Cardiac muscle cell (in vitro differentiated cells and primary cell): ENCODE results near the gene MUSK. TPM values are rescaled to one million over a fixed set of nuclear protein-coding genes. Genes with fewer than 3 reads are reported as not detected.

Experiments used
- DNase-seq, 2 donors: peaks; one replicate each; pipeline versions ENCODE4 v3.0.0 to v3.0.0-alpha.2; 2010 to 2017; ENCODE audit warnings: low read depth in 1 of 2, low spot score in 1 of 2
- H3K27ac ChIP-seq: fragments of 200-600 bp; sonication (generic); 2 replicates; pipeline ENCODE4 v1.5.1; 2016
- H3K27me3 ChIP-seq: fragments of 200-600 bp; sonication (generic); 2 replicates; pipeline ENCODE4 v1.6.0; 2016; ENCODE audit warnings: control low read depth
- H3K36me3 ChIP-seq: fragments of 200-600 bp; sonication (generic); 2 replicates; pipeline ENCODE4 v1.5.1; 2016; ENCODE audit warnings: control low read depth
- H3K4me1 ChIP-seq: fragments of 200-600 bp; sonication (generic); 2 replicates; pipeline ENCODE4 v1.8.1; 2017; ENCODE audit warnings: low read depth, mild to moderate bottlenecking, mixed run types
- H3K4me3 ChIP-seq: fragments of 200-600 bp; sonication (generic); 2 replicates; pipeline ENCODE4 v1.5.1; 2016; ENCODE audit warnings: mild to moderate bottlenecking
- H3K9me3 ChIP-seq: fragments of 200-600 bp; sonication (generic); 2 replicates; pipeline ENCODE4 v1.5.1; 2017; ENCODE audit warnings: low read depth, mild to moderate bottlenecking, control low read depth
- CTCF ChIP-seq: IDR thresholded peaks from 2 replicates; pipeline ENCODE4 v1.5.1; 2012; ENCODE audit warnings: low read depth, mild to moderate bottlenecking, low read length
- polyA plus RNA-seq: library from polyadenylated mRNA; unstranded; fragments of >200 nt; fragmentation: Nextera tagmentation; extraction: Ambion mirVana; gene quantifications from 2 replicates; pipeline ENCODE4 v1.2.1, GENCODE V29; 2016
- total RNA-seq: library from RNA; depleted of rRNA; stranded (reverse); fragments of >200 nt; gene quantifications from 2 replicates; pipeline ENCODE4 v1.2.3, GENCODE V29; 2016

MUSK gene
- total and polyA plus RNA-seq, 2 experiments from 2014 or later, result not detected

GRCh38 chr9:110648696-110649095, 19.9 kb upstream of the MUSK start:
- peaks cover 72% of the 10 kb centered on the region for H3K27me3 ChIP-seq
- H3K27ac ChIP-seq, result no peak overlapping the region
- H3K4me1 ChIP-seq, result no peaks in the 10 kb centered on the region
- TF ChIP-seq CTCF, result no peak
- H3K9me3 ChIP-seq, result no peaks in the 10 kb centered on the region
- H3K4me3 ChIP-seq, result no peak overlapping the region
- DNase-seq, result no peak
- no peaks in the 10 kb centered on the region for H3K36me3 ChIP-seq

- Histone ChIP-seq H3K36me3 (no peaks in the 10 kb centered on the region), H3K27me3 (peaks cover 77% of the 10 kb centered on the region), H3K4me3 (no peak overlapping the region), H3K9me3 (no peaks in the 10 kb centered on the region), H3K4me1 (no peaks in the 10 kb centered on the region), H3K27ac (no peak overlapping the region)
- no peak for TF ChIP-seq CTCF
- peak; percentile 18 to 56 for DNase-seq
Measured at GRCh38 chr9:110650261-110650660, 18.3 kb upstream of the MUSK start.

- Histone ChIP-seq H3K36me3 (no peaks in the 10 kb centered on the region), H3K27ac (no peak overlapping the region), H3K4me3 (no peak overlapping the region)
Measured at GRCh38 chr9:110650991-110651411, 17.6 kb upstream of the MUSK start.

GRCh38 chr9:110655754-110656641, 12.6 kb upstream of the MUSK start:
- peaks cover 74% of the 10 kb centered on the region for H3K27me3 ChIP-seq
- H3K27ac ChIP-seq, result no peak overlapping the region
- H3K9me3 ChIP-seq, result no peaks in the 10 kb centered on the region
- no peak for TF ChIP-seq CTCF
- peak in 1 of 2 donors; percentile 91 for DNase-seq
- no peak overlapping the region for H3K4me3 ChIP-seq
- H3K36me3 ChIP-seq, result no peaks in the 10 kb centered on the region
- H3K4me1 ChIP-seq, result no peaks in the 10 kb centered on the region

More at GRCh38 chr9:110650991-110651411, 17.6 kb upstream of the MUSK start:
- Histone ChIP-seq H3K9me3 (no peaks in the 10 kb centered on the region), H3K27me3 (peaks cover 85% of the 10 kb centered on the region), H3K4me1 (no peaks in the 10 kb centered on the region)
- no peak for TF ChIP-seq CTCF
- peak in 1 of 2 donors; percentile 79 for DNase-seq

- H3K27me3 ChIP-seq, result peaks cover 34% of the 10 kb centered on the region
- no peaks in the 10 kb centered on the region for H3K4me1 ChIP-seq
- DNase-seq, result no peak
- H3K27ac ChIP-seq, result no peak overlapping the region
- H3K9me3 ChIP-seq, result no peaks in the 10 kb centered on the region
- no peak overlapping the region for H3K4me3 ChIP-seq
- no peak for TF ChIP-seq CTCF
- H3K36me3 ChIP-seq, result no peaks in the 10 kb centered on the region
Measured at GRCh38 chr9:110659891-110660541, 8.6 kb upstream of the MUSK start.
